Measurements from ENCODE around the gene TMEM26.

The TMEM26 gene

DNA sequence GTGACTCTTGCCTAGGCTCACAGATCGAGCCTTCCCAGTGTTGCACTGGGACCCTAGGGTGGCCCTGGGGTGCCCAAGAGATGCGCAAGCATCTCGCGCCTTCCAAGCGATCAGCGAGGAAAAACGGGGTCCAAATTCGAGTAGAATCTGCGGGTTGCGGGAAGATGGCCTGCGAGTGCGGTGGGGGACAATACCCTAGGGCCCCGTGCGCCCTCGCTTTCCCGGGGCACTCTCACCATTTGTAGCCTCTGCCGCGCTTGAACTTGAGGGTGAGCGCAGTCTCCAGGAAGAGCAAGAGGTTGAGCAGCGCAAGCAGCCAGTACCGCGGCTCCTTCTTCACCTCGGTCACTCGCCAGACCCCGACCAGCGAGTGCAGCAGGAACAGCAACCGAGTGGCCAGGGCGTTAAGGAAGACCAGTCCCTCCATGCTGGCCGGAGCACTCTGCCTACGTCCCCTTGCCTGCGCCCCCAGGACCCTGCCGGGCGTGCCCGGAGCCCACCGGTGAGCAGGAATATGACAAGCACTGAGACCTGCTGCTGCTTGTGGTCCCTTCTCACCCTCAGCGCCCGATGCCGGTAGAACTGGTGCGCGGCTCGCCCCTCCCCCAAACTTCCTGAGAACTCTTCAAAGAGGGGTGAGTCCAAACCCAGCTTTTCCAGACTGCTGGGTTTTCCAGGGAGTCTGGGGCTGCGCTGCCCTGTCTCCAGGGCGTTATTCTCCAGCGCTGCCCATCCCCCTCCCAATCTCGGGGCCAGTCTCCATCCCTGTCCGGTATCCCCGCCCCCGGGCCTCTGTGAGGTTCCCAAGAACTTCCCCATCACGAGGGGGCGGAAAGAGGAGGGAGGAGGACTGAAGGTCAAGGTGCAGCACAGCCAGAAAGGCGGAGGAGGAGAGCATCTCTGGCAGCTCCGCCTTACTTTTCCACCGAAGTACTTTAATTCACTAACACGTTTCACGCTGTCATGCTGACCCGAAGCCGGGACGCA, at the start of gene TMEM26:
Gene TMEM26 (minus strand): TSS at position 727 of the 987 bp plus-strand sequence. CDS start 300 bp downstream, at position 427.
- DNase-seq: no peak

DNA sequence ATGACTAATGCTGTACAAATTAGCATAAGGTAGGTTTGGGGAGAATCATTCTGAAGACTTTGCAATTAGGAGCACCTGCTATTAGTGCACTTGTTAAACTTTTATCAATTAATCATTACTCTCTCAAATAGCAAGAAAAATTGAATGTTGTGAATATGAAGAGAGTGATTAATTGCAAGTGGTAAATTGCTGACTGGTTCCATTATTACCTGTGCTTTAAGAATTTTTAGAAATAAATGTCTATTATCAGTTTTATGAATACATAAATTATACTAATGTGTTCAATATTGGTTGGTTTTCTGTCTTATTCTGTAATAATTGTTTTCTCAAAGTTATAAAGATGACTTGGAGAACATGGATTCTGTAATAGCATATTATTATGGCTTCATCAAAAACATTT, 47.3 kb upstream of the TMEM26 start:
- no peak for DNase-seq

DNA sequence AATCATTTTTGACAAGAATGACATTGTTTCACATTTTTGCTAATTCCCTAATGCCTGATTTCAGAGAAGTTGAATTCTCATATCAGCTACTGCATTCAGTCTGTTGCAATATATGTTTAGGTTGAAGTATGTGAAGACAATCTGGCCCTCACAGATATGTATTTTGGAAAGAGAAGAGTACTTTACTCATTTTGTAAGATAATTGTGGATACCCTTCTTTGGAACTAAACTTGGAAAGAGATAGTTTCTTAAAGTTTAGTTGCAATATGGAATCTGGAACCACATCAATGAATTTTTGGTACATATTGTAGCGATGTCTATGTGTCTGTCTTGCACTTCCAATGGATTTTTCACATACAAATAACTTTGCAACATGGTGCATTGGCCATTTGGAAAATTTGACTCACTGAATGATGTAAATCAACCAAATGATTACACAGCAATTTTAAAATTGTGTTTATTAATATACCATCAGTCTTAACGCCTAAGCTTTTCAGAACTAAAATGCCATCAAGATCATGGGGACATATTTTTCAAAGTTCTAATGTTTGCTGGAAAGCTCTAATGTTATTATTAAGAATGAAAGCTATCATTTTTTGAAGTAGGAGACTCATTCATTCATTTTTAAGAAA, 39.3 kb upstream of the TMEM26 start:
- DNase-seq: no peak

DNA sequence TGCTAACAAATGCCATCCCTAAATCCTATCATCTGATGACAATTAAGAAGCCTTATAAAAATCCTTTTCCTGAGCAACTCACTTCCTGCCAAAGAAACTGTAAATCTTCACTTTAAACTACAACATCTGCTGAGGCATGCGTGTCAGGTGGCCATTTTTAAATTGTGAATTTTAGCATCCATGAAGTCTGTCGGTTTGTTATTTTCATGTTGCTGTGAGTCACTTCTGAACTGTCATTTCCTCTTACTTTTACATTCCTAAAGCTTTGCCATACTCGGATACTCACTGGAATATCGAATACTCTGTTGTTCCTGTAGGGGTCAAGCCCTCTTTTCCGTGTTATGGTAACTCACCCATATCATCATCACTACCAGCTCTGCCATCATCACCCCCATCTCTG, 34.3 kb upstream of the TMEM26 start:
- no peak for DNase-seq

DNA sequence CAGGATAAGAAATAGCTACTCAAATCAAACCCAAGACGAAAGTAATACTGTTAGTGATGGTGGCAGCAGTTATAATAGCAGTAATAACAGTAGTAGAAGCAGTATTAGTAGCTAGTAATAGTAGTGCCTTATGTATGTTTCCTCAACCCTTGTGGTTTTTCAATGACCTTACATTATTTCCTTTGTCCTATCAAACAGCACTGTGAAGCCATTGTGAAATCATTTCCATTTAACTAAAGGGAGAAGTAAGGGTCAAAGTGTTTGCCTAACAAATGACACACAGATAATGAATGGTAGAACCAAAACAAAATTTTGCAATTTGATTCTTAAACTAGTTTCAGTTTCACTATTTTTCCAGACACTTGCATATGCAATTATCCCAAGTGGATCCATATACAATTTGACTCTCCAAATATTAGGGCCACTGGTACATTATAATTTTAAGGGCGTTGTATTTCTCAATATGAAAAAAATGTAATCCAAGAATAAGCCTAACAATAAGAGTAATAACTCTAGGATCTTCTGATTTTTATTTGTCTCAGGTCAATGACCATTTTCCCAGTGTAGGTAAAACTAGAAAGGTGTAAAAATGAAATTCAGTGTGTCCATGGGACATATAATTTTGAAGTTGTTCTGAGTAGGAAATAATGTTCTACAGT, 33.7 kb upstream of the TMEM26 start:
- DNase-seq: no peak

DNA sequence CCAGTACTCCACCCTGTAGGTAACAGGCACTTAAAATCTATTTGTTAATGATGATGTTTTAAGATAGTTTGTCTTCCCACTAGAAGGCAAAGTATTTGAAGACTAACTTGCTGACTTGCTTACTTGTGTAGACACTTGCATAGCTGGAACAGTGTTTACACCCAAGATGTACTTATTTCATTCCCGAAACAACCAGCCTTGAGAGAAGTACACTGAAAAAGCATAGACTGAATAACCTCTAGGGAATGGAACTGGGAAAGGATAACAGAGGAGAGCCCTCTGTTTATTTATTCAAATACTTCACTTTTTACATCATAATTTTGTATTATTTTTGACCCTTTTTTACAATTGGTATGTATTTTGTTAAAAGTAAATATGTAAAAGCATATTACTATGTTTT, 33.1 kb upstream of the TMEM26 start:
- DNase-seq: no peak

DNA sequence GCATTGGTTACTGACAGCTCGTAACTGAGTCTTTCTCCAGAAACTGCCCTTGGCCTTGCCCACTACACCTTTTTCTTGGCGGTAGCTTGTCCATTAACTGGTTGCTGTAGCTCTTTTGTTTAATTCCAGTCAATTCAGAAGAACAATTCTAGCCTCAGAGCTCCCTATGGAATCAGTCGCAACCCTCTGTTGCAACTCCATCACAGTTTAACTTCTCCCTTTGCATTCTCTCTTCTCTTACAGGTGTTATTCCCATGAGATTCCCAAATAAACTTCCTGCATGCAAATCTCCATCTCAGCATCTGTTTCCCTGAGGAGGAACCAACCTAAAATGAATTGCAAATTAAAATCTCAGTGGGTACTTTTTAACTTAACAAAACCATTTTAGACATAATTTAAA, 28.4 kb upstream of the TMEM26 start:
- DNase-seq: no peak

DNA sequence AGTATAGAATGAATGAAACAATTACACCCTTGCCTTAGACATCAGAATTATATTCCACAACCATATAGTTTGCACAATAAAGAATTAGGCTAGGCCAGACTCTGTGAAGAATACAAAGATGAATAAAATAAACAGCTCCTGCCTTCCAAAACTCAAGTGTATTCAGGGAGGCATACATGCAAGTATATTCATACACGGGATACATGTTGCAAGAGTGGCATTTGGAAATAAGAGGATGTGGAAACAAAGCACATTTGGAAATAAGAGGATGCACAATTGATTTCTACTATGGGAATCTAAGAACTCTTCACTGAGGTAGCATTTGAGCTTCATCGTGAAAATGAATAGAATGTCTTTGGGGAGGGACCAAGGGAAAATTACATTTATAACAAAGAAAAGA, 27.0 kb upstream of the TMEM26 start:
- no peak for DNase-seq

DNA sequence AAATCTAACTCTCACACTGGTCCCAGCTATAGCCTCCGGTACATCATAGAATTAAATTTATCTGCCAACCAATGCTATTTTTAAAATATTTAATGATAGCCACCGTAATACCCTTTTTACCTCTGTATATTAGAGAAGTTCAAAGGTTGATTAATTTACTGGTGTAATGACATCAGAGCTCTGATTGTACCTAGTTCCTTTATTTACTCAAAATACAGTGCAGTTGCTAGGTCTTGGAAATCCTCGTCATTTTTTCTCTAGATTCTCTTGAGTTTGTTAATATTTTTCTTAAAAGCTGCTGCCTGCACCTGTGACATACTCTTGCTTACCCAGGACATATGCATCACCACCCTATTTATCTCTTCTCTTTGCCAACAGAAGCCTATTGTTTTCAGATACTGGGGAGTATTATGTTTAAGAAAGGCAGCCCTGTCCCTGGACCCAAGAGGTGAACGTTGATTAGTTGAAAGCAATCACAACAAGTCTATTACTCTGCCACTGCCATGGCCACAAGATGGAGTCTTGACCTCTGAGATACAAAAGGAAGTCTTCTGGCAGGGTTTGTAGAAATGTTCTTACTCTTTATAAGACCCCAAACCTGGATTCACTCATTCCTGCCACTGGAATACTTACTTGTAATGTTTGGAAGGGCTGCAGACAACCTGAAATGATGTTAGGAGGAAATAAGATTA, 25.6 kb upstream of the TMEM26 start:
- no peak for DNase-seq

DNA sequence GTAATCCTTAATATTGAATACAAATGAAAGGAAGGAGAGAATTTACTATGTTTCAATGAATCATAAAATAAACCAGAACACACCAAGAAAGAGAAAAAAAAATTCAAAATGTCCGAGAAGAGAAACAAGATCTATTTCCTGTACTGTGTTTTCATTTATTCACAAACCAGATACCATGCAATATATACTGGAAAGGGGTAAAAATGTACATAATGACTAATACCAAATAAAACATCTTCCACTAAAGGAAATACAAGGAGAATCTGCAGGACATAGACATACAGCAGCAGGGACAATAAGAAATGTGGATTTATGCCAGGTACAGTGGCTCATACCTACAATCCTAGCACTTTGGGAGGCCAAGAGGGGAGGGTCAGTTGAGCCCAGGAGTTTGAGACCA, 24.3 kb upstream of the TMEM26 start:
- no peak for DNase-seq

DNA sequence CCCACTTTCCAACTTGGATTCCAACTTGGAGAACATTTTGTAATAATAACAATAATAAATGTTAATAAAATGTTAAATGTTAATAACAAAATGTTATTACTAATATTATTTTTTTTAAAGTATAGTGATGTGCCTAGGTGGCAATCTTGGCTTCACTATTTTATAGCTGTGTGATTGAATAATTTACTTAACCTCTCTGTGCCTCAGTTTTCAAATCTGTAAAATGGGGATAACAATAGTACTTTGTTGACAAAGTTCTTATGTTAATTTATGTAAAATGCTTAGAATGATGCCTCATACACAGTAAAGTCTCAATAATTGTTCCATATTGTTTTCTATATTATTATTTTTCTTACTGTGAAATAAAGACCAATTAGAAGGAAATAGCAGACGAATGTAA, 23.3 kb upstream of the TMEM26 start:
- DNase-seq: no peak

DNA sequence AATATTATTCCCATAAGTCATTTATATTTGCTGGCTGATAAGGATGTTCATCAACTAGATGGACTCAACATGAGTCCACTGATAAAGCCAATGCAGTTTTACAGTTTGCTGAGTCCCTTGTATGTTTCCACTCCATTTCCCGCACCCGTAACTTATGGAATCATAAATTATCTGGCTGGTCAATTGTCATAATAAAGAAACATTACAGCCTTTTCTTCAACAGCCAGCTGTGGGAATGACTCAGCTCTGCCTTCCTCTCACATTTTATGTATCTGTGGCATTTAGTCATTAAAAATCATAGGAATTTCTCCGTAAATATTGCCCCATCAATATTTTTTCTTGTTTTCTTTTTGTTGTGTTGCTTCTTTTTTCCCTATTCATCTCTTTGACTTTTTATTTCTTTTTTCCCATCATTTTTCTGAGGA, 22.3 kb upstream of the TMEM26 start:
- DNase-seq: no peak

DNA sequence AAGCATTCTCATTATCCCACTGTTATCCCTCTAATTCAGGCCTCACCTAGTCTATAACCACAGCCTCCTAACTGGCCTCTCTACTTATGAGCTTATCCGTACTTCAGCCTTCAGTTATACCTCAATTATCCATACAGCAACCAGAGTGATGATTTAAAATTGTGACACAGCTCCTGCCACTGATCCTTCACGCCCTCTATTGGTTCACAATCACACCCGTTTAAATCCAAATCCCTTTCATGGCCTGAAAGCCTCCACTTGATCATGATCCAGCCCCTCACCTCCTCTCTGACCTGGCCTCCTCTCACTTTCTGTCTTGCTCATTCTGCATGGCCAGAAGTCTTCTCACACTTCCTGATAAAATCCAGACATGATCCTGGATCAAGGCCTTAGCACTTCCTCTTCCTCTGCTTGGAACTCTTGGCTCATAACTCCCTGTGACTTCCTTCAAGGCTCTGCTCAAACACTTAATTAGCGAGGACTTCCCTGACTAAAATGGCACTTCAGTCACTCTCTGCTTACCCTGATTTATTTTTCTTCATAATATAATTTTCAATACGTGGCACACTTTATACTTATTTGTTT, 19.0 kb upstream of the TMEM26 start:
- no peak for DNase-seq

DNA sequence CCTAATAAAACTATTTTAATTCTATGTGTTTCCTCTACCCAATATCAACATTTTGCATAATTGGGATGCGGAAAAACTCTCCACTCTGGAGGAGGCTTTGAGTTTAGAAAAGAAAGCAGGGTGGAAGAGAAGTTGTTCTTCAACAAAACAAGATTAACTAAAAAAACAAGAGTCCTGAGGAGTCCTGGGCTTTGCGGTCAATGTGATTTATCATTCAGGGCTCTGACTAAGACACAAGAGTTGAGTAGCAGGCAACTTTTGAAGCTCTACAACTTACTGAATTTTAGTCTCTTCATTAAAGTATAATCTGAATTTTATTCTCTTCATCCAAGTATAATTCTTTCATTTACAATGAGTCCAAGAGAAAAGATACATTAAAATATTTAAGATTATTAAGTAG, 18.3 kb upstream of the TMEM26 start:
- no peak for DNase-seq

DNA sequence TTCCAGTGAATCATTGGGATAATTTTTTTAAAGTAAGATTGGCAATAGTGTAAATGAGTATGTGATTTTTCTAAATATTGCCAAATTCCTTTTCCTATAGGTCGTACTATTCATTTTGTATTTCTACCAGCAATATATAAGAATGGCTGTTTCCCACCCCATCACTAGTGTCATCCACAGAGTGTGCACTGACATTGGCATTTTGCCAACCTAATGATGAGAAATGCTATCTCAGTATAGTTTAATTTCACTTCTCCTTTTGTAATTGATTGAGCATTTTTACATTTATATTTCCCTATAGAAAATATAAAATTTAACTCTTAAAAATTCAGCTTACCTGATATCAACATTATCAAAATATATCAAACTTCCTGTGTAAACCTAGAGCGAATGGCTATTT, 17.6 kb upstream of the TMEM26 start:
- no peak for DNase-seq

DNA sequence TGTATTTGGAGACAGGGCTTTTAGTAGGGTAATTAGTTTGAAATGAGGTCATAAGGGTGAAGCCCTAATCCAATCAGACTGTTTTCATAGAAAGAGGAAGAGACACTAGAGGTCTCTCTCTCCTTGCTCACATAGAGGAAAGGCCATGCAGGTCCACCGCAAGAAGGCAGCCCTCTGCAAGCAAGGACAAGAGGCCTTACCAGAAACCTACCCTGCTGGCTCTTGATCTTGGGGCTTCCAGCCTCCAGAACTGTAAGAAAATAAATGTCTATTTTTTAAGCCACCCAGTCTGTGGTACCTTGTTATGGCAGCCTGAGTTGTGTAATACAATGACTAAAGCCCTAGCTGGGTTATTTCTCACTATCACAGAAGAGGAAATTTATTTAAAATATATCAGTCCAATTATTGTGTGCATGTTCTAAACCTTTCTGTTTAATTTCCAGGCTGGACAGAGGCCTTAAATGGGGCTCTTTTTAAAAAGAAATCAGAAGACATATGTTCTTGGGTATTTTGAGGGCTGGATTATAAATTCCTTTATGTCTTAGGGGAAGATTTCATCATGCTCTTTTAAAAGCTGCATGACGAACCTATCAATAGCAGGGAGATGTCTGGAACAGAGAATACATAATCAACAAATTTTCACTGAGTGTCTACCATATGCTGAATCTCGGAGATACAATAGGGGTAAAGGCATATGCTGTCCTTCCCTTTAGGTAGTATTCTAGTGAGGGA, 12.9 kb upstream of the TMEM26 start:
- no peak for DNase-seq

DNA sequence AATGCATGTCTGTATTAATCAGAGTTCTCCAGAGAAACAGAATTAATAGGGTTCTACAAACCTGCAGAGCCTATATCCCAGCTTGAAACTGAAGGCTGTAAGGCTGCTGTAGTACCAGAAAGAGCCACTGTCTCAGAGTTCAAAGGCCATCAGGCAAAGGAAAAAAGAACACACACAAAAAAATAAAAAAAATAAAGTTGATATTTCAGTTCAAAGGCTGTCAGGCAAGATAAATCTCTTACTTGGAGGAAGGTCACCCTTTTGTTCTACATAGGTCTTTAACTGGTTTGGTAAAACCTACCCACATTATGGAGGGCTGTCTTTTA, 12.0 kb upstream of the TMEM26 start:
- DNase-seq: no peak

DNA sequence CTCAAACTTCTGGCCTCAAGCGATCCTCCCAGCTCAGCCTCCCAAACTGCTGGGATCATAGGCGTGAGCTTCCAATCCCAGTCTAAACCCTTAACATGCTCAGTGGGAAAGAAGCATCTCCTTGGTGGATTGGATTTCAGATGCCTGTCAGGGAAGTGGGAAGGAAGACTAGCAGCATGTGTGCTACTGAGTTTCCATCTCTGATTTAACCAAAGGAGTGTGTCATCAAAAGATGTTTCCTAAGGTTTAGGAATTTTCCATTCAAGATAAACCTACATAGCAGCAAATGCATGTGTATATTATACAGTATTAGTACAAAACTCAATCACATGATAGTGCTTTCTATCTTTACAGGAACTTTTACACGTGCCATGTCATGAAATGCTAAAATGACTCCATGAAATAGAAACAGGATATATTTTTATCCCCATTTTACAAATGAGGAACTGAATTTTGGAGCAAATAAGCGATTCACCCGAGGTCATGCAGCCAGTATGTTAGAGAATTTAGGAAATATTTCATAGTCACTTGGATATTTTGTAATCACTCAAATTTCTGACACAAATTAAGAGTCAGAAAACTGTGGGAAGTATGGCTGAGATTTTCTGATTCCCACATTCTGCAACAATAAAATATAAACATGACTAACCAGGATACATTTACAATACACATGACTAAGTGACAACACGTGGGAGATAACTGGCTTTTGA, 11.4 kb upstream of the TMEM26 start:
- no peak for DNase-seq

DNA sequence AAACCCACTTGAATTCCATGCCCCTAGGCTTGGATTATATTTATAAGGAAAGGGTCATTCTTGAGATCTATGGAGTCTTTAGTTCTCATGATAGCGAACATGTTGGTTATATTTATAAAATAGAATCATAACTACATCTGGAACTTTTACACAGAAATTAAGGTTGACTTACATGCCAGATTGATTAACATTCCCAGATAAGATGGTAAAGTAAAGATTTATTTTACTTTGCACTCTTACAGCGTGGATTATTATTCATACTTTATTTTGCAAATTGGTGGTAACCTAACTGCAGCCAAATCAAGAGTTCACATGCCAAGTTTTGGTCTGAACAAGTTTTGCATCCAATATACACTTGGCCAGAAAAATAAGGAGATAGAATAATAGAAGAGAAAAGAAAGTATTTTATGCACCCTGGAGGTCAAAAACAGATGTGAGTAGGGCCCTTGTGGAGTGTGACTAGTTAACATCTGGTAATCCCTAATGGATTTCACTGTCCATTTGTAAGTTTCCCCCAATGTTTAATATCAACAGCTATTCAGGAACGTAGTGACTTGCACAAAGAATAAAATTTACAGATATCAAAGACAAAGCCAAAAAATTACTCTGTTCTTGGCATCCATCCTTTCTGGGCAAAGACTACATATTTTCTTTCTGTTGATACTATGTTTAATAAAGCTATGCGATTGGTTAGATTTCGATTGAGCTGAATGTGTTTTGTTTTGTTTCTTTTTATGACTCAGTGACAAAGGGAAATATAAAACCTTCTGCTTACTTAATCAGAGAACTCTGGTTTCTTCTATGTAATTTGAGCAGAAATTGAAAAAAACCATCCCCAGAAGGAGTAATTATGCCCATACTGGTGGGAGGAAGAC, 10.1 kb upstream of the TMEM26 start:
- DNase-seq: no peak

DNA sequence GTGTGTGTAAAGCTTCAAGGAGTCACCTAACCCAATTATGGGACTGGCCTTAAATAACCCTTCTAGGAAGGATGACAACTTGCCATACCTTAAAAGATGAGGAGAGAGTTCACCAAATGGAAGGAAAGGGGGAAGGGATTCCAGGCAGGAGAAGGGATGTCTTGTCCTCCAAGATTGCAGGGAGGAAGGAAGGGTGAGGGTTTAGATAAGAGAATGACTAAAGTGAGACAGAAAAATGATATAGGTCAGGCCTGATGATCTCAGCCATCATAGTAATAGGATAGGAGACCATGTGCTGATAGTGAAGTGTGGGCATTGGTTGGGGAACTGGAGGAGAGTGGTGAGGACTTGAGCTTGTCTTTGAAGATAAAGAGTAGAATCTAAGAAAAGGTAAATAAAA, 7.7 kb upstream of the TMEM26 start:
- no peak for DNase-seq

DNA sequence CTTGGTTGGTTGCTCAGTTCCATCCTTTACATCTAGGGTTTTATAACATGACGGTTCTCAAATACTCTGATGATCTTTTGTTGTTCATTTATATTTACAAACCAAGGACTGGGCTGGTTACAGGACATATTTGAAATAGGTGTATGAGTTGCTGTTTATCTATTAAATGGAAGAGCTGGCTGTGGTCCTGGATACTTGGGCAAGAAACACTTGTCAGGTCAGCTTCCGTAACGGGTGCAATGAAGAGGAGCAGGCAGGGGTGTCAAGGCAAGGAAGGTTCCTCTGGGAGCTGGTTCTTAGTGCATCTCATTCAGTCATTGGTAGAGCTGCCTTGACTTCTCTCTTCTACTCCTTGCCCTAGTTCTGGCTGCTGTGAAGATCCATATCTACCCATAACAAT, 4.8 kb upstream of the TMEM26 start:
- no peak for DNase-seq

All from SIG-M5 (cell line).